SK-N-SH treated with all-trans-retinoic acid at 6 μM for 48 hours (cell line): ENCODE data around the gene MYT1.

Experiments used
- ARNTL ChIP-seq: fragments of 450-650 bp; formaldehyde crosslinking; IDR thresholded peaks from 2 replicates; pipeline ENCODE4 v1.5.0; 2020; ENCODE audit warnings: low read depth, mild to moderate bottlenecking, moderate library complexity, borderline replicate concordance
- CREB5 ChIP-seq: fragments of 250-450 bp; sonication (Bioruptor Pico); IDR thresholded peaks from 2 replicates; pipeline ENCODE4 v1.5.1; 2020; ENCODE audit warnings: low read depth, mild to moderate bottlenecking, moderate library complexity
- CSDC2 ChIP-seq: fragments of 250-450 bp; sonication (Bioruptor Pico); IDR thresholded peaks from 2 replicates; pipeline ENCODE4 v1.5.0; 2020; ENCODE audit warnings: mild to moderate bottlenecking, moderate library complexity
- CSRNP3 ChIP-seq: fragments of 250-450 bp; sonication (Bioruptor Pico); IDR thresholded peaks from 2 replicates; pipeline ENCODE4 v1.5.1; 2021; ENCODE audit warnings: mild to moderate bottlenecking, moderate library complexity
- GLIS3 ChIP-seq: fragments of 250-450 bp; sonication (Bioruptor Pico); IDR thresholded peaks from 2 replicates; pipeline ENCODE4 v1.5.0; 2020; ENCODE audit warnings: mild to moderate bottlenecking, moderate library complexity
- OSR1 ChIP-seq: fragments of 250-450 bp; sonication (Bioruptor Pico); IDR thresholded peaks from 2 replicates; pipeline ENCODE4 v1.8.0; 2022; ENCODE audit warnings: moderate library complexity, mild to moderate bottlenecking, inconsistent platforms
- PPARA ChIP-seq: fragments of 250-450 bp; sonication (Bioruptor Pico); IDR thresholded peaks from 2 replicates; pipeline ENCODE4 v1.5.0; 2020; ENCODE audit warnings: mild to moderate bottlenecking, borderline replicate concordance
- RARB ChIP-seq: fragments of 250-450 bp; sonication (Bioruptor Pico); IDR thresholded peaks from 2 replicates; pipeline ENCODE4 v1.8.0; 2021; ENCODE audit warnings: mild to moderate bottlenecking, moderate library complexity
- SNAI2 ChIP-seq: fragments of 250-450 bp; sonication (Bioruptor Pico); IDR thresholded peaks from 2 replicates; pipeline ENCODE4 v1.5.0; 2020; ENCODE audit warnings: mild to moderate bottlenecking, moderate library complexity
- ZC3H10 ChIP-seq: fragments of 250-450 bp; sonication (Bioruptor Pico); IDR thresholded peaks from 2 replicates; pipeline ENCODE4 v1.5.1; 2021; ENCODE audit warnings: mild to moderate bottlenecking, moderate library complexity
- ZFP30 ChIP-seq: fragments of 450-650 bp; formaldehyde crosslinking; IDR thresholded peaks from 2 replicates; pipeline ENCODE4 v1.5.0; 2022; ENCODE audit warnings: mild to moderate bottlenecking, moderate library complexity
- ZNF565 ChIP-seq: fragments of 450-650 bp; formaldehyde crosslinking; conservative IDR thresholded peaks from 2 replicates; pipeline ENCODE4 v1.5.0; 2020; ENCODE audit warnings: low read depth, mild to moderate bottlenecking, moderate library complexity
- ZNF70 ChIP-seq: fragments of 450-650 bp; formaldehyde crosslinking; IDR thresholded peaks from 2 replicates; pipeline ENCODE4 v1.5.0; 2020; ENCODE audit warnings: mild to moderate bottlenecking, moderate library complexity
- TF ChIP-seq, protein P1 (sequence below): fragments of 250-450 bp; sonication (Bioruptor Pico); IDR thresholded peaks from 2 replicates; pipeline ENCODE4 v1.8.0; 2020; ENCODE audit warnings: mild to moderate bottlenecking, moderate library complexity, borderline replicate concordance

- no peak for TF ChIP-seq CREB5 (CRISPR knock-in tag)
- no peak for TF ChIP-seq ARNTL (CRISPR knock-in tag)
- TF ChIP-seq PPARA (CRISPR knock-in tag): no peak
- no peak for TF ChIP-seq GLIS3 (CRISPR knock-in tag)
- TF ChIP-seq RARB (CRISPR knock-in tag): no peak
- TF ChIP-seq ZC3H10 (CRISPR knock-in tag): no peak
- TF ChIP-seq ZNF565: no peak
- no peak for TF ChIP-seq CSRNP3 (CRISPR knock-in tag)
- no peak for TF ChIP-seq CSDC2
- no peak for TF ChIP-seq SNAI2 (CRISPR knock-in tag)
- no peak for TF ChIP-seq ZNF70 (CRISPR knock-in tag)
- no peak for TF ChIP-seq OSR1 (CRISPR knock-in tag)
- TF ChIP-seq, protein P1, sequence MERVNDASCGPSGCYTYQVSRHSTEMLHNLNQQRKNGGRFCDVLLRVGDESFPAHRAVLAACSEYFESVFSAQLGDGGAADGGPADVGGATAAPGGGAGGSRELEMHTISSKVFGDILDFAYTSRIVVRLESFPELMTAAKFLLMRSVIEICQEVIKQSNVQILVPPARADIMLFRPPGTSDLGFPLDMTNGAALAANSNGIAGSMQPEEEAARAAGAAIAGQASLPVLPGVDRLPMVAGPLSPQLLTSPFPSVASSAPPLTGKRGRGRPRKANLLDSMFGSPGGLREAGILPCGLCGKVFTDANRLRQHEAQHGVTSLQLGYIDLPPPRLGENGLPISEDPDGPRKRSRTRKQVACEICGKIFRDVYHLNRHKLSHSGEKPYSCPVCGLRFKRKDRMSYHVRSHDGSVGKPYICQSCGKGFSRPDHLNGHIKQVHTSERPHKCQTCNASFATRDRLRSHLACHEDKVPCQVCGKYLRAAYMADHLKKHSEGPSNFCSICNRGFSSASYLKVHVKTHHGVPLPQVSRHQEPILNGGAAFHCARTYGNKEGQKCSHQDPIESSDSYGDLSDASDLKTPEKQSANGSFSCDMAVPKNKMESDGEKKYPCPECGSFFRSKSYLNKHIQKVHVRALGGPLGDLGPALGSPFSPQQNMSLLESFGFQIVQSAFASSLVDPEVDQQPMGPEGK (CRISPR knock-in tag): no peak
- TF ChIP-seq ZFP30: no peak
These were observed 112.6 kb downstream of the MYT1 start for GRCh38 chr20:64276817-64277216.
